BJ (cell line): ENCODE measurements around the gene BRD4. TPM values are rescaled to one million over a fixed set of nuclear protein-coding genes. Genes with fewer than 3 reads are reported as not detected.
"Not testable (repeated sequence)": the region's sequence is repeated elsewhere in the genome, so short reads cannot be mapped to it uniquely, and the experiment has no call there.

Source experiments
- CTCF ChIA-PET: fragments of 350-600 bp; formaldehyde crosslinking; extraction: SDS; loops from one replicate; lab custom pipeline; 2021; ENCODE audit warnings: antibody characterized with exemption, inconsistent platforms; lab: Yijun Ruan, JAX
- POLR2A ChIA-PET: fragments of 300-600 bp; sonication (Branson Sonifier 250); formaldehyde crosslinking; extraction: SDS; loops from one replicate; lab custom pipeline; 2021; ENCODE audit warnings: antibody characterized with exemption; lab: Charles Lee
- DNase-seq: peaks from one replicate; pipeline ENCODE4 v3.0.0-alpha.2; 2011; ENCODE audit warnings: low read depth
- H3K27me3 ChIP-seq: 2 replicates; pipeline ENCODE4 v1.6.0; 2011; ENCODE audit warnings: low read length; ENCODE audit not compliant: control insufficient read depth, insufficient read depth
- H3K36me3 ChIP-seq: 2 replicates; pipeline ENCODE4 v1.5.1; 2011; ENCODE audit warnings: low read length; ENCODE audit not compliant: control insufficient read depth, insufficient read depth
- H3K4me3 ChIP-seq: 2 replicates; pipeline ENCODE4 v1.5.1; 2011; ENCODE audit warnings: low read depth, mild to moderate bottlenecking, control low read depth, low read length
- polyA plus RNA-seq: library from polyadenylated mRNA; depleted of rRNA; stranded (reverse); fragments of >200 nt; gene quantifications from 2 replicates; pipeline ENCODE4 v1.2.3, GENCODE V29; 2011
- TF ChIP-seq, protein P1 (sequence below): IDR thresholded peaks from 2 replicates; pipeline ENCODE4 v1.5.1; 2011; ENCODE audit warnings: low read depth, mild to moderate bottlenecking, control low read depth, inconsistent platforms, low read length, moderate library complexity; ENCODE audit not compliant: insufficient read depth

Gene BRD4
- polyA plus RNA-seq, 1 experiment: 9.5 TPM

DNA sequence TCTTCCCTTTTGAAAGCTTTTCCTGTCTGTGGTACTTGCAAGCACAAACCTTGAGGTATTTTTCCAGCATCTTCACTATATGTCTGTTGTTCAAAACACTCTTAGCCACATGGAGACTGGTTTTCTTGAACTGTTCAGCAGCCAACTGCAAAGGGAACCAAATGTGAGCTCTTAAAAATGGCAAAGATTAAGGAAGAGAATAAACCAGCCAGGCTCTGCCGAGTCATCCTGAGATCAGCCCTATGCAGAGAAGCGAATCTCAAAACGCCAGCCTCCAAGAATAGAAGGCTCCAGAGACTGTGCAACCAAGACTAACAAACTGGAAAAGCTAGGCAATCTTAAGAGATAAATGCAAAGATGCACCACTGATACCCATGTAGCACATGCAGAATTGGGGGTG, 26.6 kb upstream of the BRD4 start:
- H3K27me3 ChIP-seq: no peaks in the 10 kb centered on the region
- no peak overlapping the region for H3K4me3 ChIP-seq
- DNase-seq: no peak
- POLR2A ChIA-PET: no interaction called here
- peaks cover 33% of the 10 kb centered on the region for H3K36me3 ChIP-seq
- CTCF ChIA-PET: interaction anchor here (1.1 to 1.2 kb wide), 3 partner anchors 16 to 181 kb away, joined by 3 to 4 read pairs (median 3); no protein-coding TSS in a partner anchor
- TF ChIP-seq, protein P1, sequence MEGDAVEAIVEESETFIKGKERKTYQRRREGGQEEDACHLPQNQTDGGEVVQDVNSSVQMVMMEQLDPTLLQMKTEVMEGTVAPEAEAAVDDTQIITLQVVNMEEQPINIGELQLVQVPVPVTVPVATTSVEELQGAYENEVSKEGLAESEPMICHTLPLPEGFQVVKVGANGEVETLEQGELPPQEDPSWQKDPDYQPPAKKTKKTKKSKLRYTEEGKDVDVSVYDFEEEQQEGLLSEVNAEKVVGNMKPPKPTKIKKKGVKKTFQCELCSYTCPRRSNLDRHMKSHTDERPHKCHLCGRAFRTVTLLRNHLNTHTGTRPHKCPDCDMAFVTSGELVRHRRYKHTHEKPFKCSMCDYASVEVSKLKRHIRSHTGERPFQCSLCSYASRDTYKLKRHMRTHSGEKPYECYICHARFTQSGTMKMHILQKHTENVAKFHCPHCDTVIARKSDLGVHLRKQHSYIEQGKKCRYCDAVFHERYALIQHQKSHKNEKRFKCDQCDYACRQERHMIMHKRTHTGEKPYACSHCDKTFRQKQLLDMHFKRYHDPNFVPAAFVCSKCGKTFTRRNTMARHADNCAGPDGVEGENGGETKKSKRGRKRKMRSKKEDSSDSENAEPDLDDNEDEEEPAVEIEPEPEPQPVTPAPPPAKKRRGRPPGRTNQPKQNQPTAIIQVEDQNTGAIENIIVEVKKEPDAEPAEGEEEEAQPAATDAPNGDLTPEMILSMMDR: no peak

DNA sequence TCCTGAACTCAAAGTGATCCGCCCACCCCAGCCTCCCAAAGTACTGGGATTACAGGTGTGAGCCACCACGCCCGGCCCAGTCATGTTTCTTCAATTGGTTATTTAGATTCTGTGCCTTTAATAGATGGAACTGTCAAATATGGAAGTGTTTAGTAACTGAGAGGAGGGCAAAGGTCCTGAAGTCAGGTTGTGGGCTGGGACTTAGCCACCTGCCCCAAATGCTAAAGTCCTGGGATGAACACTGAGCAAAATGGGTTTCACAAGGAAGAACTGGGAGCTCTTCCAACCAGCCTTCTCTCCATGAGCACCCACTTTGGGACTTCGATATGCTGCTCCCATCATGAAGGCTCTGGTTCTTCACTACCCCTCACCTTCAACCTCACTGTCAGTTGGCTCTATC, 25.6 kb upstream of the BRD4 start:
- H3K36me3 ChIP-seq: peaks cover 34% of the 10 kb centered on the region

DNA sequence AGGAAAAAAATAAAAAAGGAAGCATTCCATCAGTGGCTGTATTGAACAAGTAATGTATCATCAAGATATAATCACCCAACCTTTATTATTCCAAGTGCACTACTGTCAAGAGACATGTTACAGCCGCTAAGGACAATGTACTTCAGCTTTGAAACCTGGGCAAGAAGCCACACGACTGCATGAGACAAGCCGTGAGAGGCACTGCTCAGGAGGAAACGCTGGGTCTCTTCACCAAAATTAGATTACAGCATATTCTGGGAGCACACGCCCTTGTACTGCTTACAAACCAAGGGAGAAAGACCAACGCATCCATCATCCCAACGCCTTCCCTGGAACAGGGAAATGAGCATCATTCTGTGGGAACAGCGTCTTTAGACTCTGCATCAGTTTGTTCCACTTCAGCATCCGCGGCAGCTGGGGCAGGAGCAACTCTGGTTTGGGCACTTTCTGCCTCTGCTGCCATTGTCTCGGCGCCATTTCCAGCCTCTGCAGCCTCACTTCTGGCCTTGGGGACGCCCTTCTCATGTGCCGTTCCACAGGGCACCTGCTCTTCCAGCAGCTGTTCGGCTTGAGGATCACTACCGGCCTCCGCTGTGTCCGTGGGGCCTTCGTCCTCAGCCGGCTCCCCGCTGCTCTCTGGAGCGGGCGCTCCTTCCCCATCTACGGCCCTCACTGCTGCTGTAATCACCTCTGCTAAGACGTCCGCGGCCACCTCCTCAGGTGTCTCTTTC, 22.4 kb upstream of the BRD4 start:
- Histone ChIP-seq H3K27me3 (no peaks in the 10 kb centered on the region), H3K36me3 (peaks cover 19% of the 10 kb centered on the region), H3K4me3 (no peak overlapping the region)
- DNase-seq: no peak
- POLR2A ChIA-PET: no interaction called here
- CTCF ChIA-PET: no interaction called here
- TF ChIP-seq, protein P1: no peak

More for the DNA sequence above, 25.6 kb upstream of the BRD4 start:
- H3K27me3 ChIP-seq: no peaks in the 10 kb centered on the region
- TF ChIP-seq, protein P1: no peak
- POLR2A ChIA-PET: no interaction called here
- CTCF ChIA-PET: no interaction called here
- H3K4me3 ChIP-seq: no peak overlapping the region
- DNase-seq: no peak

DNA sequence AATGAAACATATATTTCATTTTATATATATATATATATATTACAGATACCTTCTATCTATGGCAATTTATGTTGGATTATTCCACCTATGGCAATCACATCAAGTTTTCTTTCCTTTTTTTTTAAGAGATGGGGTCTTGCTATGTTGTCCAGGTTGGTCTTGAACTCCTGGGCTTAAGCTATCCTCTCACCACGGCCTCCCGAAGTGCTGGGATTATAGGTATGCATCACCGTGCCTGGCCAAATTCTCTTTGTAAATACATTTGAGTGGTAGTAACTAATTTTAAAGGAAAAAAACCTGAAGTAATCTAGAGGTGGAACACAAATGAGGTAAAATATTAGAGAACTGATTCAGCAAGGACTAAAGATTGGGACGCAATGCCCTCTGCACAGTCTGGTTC, 21.6 kb upstream of the BRD4 start:
- ChIA-PET POLR2A (no interaction called here), CTCF (no interaction called here)
- Histone ChIP-seq H3K36me3 (peaks cover 18% of the 10 kb centered on the region), H3K4me3 (no peak overlapping the region), H3K27me3 (no peaks in the 10 kb centered on the region)
- no peak for DNase-seq
- TF ChIP-seq, protein P1: no peak

DNA sequence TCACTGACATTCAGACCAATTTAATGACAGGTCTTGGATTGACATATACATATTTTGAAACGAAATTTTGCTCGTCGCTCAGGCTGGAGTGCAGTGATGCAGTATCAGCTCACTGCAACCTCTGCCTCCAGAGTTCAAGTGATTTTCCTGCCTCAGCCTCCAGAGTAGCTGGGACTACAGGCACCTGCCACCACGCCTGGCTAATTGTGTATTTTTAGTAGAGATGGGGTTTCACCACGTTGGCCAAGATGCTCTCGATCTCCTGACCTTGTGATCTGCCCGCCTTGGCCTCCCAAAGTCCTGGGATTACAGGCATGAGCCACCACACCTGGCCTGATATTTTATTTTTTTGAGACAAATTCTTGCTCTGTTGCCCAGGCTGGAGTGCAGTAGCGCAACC, 20.2 kb upstream of the BRD4 start:
- H3K27me3 ChIP-seq, POLR2A ChIA-PET, DNase-seq, H3K4me3 ChIP-seq: not testable (repeated sequence)
- H3K36me3 ChIP-seq: peaks cover 11% of the 10 kb centered on the region
- CTCF ChIA-PET: interaction anchor here (1.1 kb wide), 1 partner anchor 88 kb away, joined by 3 read pairs; no protein-coding TSS in a partner anchor

DNA sequence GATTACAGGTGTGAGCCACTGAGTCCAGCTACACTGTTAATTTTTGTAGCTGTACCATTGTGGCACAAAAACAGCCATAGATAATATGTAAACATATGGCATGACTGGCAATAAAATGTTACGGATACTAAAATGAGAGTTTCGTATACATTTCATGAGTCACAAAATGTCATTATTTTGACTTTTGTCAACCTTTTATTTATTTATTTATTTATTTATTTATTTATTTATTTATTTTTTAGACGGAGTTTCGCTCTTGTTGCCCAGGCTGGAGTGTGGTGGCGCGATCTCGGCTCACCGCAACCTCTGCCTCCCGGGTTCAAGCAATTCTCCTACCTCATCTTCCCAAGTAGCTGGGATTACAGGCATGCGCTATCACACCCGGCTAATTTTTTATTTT, 9.0 kb upstream of the BRD4 start:
- CTCF ChIA-PET, POLR2A ChIA-PET: not testable (repeated sequence)

More for the DNA sequence above, 9.0 kb upstream of the BRD4 start:
- not testable (repeated sequence) for H3K4me3 ChIP-seq, DNase-seq, H3K36me3 ChIP-seq, H3K27me3 ChIP-seq
